Osteocyte (in vitro differentiated cells): ENCODE measurements around the gene PTGER3. TPM values are rescaled to one million over a fixed set of nuclear protein-coding genes. Genes with fewer than 3 reads are reported as not detected.

Source experiments
- DNase-seq: peaks from one replicate; pipeline ENCODE4 v3.0.0; 2021; ENCODE audit warnings: mixed read lengths; ENCODE audit not compliant: unreplicated experiment; ENCODE audit errors: extremely low spot score
- H3K27ac Mint-ChIP-seq: one replicate; pipeline ENCODE4 v1.8.0; 2021; ENCODE audit warnings: mild to moderate bottlenecking, mixed read lengths; ENCODE audit not compliant: unreplicated experiment
- H3K27me3 Mint-ChIP-seq: one replicate; pipeline ENCODE4 v1.8.0; 2021; ENCODE audit warnings: mixed read lengths; ENCODE audit not compliant: unreplicated experiment
- H3K36me3 Mint-ChIP-seq: one replicate; pipeline ENCODE4 v1.8.0; 2021; ENCODE audit warnings: mixed read lengths; ENCODE audit not compliant: unreplicated experiment
- H3K4me1 Mint-ChIP-seq: one replicate; pipeline ENCODE4 v1.8.0; 2021; ENCODE audit warnings: mixed read lengths; ENCODE audit not compliant: unreplicated experiment
- H3K4me3 Mint-ChIP-seq: one replicate; pipeline ENCODE4 v1.8.0; 2021; ENCODE audit warnings: mild to moderate bottlenecking, moderate library complexity, mixed read lengths; ENCODE audit not compliant: unreplicated experiment
- H3K9me3 Mint-ChIP-seq: one replicate; pipeline ENCODE4 v1.8.0; 2021; ENCODE audit warnings: mixed read lengths; ENCODE audit not compliant: unreplicated experiment
- long read RNA-seq: library from polyadenylated mRNA; unstranded; transcript quantifications from one replicate; pipeline ENCODE4 v2.0.0, GENCODE V29; 2021
- total RNA-seq: library from RNA; stranded (reverse); gene quantifications from 2 replicates; pipeline ENCODE4 v1.2.1, GENCODE V29; 2021
- TF ChIP-seq, protein P1 (sequence below): fragments of 200-600 bp; sonication (generic); IDR thresholded peaks from 2 replicates; pipeline ENCODE4 v1.5.0; 2021; ENCODE audit warnings: antibody characterized with exemption, mild to moderate bottlenecking, moderate library complexity

Gene PTGER3
- total RNA-seq = not detected in 2 replicates
- long read RNA-seq = 0 reads

DNA sequence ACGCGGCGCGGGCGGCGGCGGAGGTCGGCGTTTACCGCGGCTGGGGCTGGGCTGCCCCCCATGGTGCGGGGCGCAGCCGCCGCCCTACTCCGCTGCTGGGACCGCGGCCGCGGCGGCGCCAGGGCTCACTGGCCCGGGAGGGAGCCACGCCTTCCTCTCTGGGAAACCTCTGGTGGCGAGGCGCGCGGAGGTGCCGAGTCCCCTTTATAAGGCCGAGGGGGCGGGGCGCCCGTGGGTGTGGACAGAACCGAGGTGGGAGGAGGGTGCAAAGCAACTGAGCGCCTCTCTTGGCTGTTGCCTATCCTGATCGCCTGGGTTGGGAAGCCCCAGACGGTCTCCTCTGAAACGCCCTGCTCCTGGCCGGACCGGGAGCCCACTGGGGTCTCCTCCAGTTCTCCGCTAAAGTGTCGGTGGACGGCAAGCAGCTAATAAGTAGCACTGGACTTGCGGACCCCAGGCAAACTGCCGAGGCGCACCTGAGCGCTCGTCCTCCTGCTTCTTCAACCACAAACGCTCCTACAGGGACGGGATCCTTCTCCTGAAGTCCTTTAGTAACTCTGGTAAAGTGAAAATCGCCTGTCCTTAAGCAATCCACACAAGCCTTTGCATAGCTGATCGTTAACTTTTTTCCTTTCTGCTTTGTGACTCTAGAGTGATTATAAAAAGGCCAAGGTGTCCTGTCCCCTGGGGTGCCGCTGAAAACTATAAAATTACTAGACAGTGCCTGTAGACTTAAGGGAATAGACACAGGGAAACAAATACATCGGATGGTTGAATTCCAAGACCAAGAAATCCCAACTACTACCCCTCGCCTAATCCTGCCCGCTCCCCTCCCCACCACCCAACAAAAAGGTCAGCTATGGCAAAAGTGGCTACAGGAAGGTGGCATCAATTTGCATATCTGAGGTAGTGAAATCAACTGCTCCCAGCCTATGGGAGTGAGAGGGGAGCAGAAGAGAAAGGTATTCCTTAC, at the start of gene PTGER3:
Gene PTGER3, minus strand, starts transcription at position 182 of the 973 bp plus-strand sequence. CDS start 239 bp downstream, outside the sequence.
- Mint-ChIP-seq H3K36me3 (no peaks in the 10 kb centered on the region), H3K4me3 (peak within 1 kb of the TSS; percentile 72)
- no peak for DNase-seq

DNA sequence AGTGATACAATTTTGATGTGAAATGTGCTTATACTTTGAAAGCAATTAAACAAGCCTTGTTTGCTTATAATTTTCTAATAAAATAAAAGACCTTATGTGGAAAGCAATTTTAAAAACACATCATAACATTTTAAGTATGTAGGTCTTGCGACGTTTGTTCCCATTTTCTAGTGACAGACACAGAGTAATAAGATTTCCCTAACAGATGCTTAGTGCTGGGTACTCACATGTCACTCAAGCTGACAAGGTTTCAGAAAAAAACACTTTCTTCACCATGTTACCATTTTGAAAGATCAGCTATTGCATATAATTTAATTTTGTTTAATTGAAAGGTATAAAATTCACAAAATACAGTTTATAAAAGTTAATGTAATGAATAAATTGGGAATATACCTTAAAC, 47.3 kb upstream of the PTGER3 start:
- no peak overlapping the region for H3K4me3 Mint-ChIP-seq
- peaks cover 9% of the 10 kb centered on the region for H3K27me3 Mint-ChIP-seq
- no peak for DNase-seq
- H3K27ac Mint-ChIP-seq = no peak overlapping the region
- H3K4me1 Mint-ChIP-seq = peaks cover 11% of the 10 kb centered on the region
- no peaks in the 10 kb centered on the region for H3K9me3 Mint-ChIP-seq
- no peaks in the 10 kb centered on the region for H3K36me3 Mint-ChIP-seq
- TF ChIP-seq, protein P1, sequence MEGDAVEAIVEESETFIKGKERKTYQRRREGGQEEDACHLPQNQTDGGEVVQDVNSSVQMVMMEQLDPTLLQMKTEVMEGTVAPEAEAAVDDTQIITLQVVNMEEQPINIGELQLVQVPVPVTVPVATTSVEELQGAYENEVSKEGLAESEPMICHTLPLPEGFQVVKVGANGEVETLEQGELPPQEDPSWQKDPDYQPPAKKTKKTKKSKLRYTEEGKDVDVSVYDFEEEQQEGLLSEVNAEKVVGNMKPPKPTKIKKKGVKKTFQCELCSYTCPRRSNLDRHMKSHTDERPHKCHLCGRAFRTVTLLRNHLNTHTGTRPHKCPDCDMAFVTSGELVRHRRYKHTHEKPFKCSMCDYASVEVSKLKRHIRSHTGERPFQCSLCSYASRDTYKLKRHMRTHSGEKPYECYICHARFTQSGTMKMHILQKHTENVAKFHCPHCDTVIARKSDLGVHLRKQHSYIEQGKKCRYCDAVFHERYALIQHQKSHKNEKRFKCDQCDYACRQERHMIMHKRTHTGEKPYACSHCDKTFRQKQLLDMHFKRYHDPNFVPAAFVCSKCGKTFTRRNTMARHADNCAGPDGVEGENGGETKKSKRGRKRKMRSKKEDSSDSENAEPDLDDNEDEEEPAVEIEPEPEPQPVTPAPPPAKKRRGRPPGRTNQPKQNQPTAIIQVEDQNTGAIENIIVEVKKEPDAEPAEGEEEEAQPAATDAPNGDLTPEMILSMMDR = no peak

More for the DNA sequence above, at the start of gene PTGER3:
- Mint-ChIP-seq H3K27me3 (peaks cover 42% of the 10 kb centered on the region), H3K9me3 (no peaks in the 10 kb centered on the region), H3K27ac (no peak within 1 kb of the TSS), H3K4me1 (peaks cover 8% of the 10 kb centered on the region)
- TF ChIP-seq, protein P1 = no peak

DNA sequence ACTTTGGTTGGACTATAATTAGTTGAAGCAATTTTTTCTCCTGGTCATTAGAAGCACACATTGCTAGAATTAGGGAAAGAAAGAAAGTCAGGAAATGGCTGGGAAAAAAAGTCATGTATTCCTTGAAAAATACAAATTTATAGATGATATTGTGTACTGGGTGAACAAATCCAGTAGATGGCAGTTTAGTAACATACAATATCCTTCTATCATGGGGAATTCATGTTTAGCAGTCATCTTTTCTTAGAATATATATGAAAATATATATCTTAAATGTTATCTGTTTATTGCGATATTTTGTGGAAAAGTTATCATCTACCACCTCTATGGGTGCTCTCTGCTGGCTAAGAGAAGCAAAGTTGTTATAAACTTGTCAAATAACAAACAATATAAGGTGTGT, 46.3 kb upstream of the PTGER3 start:
- peaks cover 4% of the 10 kb centered on the region for H3K27me3 Mint-ChIP-seq
- no peaks in the 10 kb centered on the region for H3K36me3 Mint-ChIP-seq
- H3K4me3 Mint-ChIP-seq = no peak overlapping the region
- peaks cover 20% of the 10 kb centered on the region for H3K4me1 Mint-ChIP-seq
- no peaks in the 10 kb centered on the region for H3K9me3 Mint-ChIP-seq
- TF ChIP-seq, protein P1 = peak; percentile 60
- no peak overlapping the region for H3K27ac Mint-ChIP-seq
- no peak for DNase-seq

DNA sequence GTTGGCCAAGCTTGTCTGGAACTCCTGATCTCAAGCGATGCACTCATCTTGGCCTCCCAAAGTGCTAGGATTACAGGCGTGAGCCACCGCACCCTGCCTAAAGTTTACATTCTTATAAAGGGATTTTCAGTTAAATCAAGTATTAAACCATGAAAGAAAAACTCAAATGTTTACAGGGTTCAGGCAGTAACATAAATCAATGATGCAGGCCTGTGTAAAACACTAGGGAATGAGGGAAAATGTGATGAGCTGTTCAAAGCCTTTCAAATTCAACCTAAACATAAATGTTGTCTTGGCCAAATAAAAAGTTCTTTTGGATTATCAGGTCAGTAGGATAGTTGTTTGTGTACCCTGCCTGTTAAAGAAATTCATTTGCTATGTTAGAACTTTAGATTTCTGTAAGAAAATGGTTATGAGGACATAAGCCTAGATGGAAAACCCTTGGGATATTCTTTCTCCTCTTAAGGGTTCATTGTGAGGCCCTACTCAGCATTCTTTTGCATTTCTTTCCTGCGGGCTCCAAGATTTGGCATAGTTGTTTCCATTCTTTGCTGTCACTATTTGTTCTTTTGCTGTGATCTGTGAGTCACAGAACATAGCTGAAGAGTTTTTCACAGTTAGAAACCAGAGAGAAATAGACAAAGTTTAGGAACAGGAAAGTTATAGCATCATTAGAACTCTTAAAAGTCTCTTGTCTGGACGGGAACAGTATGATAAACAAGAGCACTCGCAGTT, 42.1 kb upstream of the PTGER3 start:
- DNase-seq = no peak
- Mint-ChIP-seq H3K27me3 (no peaks in the 10 kb centered on the region), H3K4me3 (peak overlapping the region; percentile 39), H3K9me3 (no peaks in the 10 kb centered on the region), H3K4me1 (peaks cover 24% of the 10 kb centered on the region), H3K36me3 (no peaks in the 10 kb centered on the region), H3K27ac (peak overlapping the region; percentile 88)
- TF ChIP-seq, protein P1 = no peak
